Keratinocyte (primary cell): Measurements from ENCODE around the gene COL3A1.

Experiments used
- CTCF ChIP-seq, 3 experiments: IDR thresholded peaks in 1 of 3; conservative IDR thresholded peaks in 1 of 3; optimal IDR thresholded peaks in 1 of 3; 2 replicates in 2 of 3; 3 replicates in 1 of 3; pipeline versions ENCODE3 to v1.5.1; 2011; ENCODE audit warnings: low read length in 3 of 3, mild to moderate bottlenecking in 3 of 3, moderate library complexity in 2 of 3, control low read depth in 1 of 3, inconsistent platforms in 1 of 3; ENCODE audit not compliant: insufficient read depth in 2 of 3; ENCODE audit errors: extremely low read depth in 1 of 3
- EZH2 ChIP-seq: IDR thresholded peaks from one replicate; pipeline ENCODE4 v1.6.1; 2012; ENCODE audit warnings: inconsistent platforms, mild to moderate bottlenecking, low read length, moderate library complexity

- no peak for TF ChIP-seq CTCF (optimal IDR thresholded peaks at IDR 0.05 in 1 of 3, IDR thresholded peaks at IDR 0.05 in 1 of 3, conservative IDR thresholded peaks at IDR 0.05 in 1 of 3; ENCODE audit: extremely low read depth in 1 of 3, insufficient read depth in 2 of 3, low read length in 3 of 3)
- no peak for TF ChIP-seq EZH2
Measured at GRCh38 chr2:188984065-188984491, 9.9 kb downstream of the COL3A1 start.
